ENCODE data around the gene TNRC6B.
"Not testable (repeated sequence)": the region's sequence is repeated elsewhere in the genome, so short reads cannot be mapped to it uniquely, and the experiment has no call there.

Gene TNRC6B

GRCh38 chr22:40183029-40183581, 5.4 kb downstream of the TNRC6B start:
- DNase-seq (ENCODE audit: low spot score), result no peak

- not testable (repeated sequence) for DNase-seq (ENCODE audit: low spot score)
These were observed 5.9 kb downstream of the TNRC6B start for GRCh38 chr22:40183603-40184002.

DNA sequence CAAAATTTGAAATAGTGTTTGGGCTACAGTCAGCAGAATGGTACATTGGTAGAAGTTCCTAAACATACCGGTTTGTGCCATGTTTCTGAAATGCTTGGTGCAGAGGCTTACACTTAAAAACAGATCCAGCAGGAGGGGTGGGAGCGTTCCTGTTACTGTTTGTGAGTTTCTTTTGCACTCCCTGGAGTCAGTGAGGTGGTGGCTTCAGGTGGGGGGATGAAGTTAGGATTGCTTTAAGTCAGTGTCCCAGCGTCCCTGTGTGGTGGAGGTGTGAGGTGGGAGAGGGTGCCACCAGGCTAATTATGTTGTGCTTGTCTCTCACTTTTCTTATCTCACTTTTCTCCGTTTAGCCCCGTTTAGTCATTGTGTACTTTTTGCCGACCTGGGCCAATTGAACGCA, 9.7 kb downstream of the TNRC6B start:
- no peak for DNase-seq (ENCODE audit: low spot score)

GRCh38 chr22:40189997-40190396, 12.3 kb downstream of the TNRC6B start:
- DNase-seq (ENCODE audit: low spot score), result no peak

DNA sequence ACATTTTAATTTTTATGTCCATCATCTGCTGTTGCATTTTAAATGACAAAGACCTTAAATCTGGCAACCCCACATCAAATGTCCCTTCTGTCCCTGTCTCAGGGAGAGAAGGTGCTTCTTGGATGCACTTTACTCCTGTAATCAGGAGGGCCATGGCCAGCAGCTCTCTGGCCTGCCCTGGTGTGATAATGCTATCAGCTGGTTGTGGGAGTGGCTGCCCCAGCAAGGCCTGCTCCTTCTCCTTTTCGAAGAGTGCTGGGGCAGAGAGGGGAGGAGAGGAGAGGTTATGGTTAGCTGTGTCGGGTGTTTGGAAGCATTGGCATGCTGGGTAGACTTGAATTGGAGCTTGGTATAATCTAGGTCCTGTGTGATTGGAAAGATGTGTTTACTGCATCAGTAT, 12.8 kb downstream of the TNRC6B start:
- no peak for DNase-seq (ENCODE audit: low spot score)

- DNase-seq (ENCODE audit: low spot score), result no peak
These were observed 16.0 kb downstream of the TNRC6B start for GRCh38 chr22:40193429-40194421.

DNA sequence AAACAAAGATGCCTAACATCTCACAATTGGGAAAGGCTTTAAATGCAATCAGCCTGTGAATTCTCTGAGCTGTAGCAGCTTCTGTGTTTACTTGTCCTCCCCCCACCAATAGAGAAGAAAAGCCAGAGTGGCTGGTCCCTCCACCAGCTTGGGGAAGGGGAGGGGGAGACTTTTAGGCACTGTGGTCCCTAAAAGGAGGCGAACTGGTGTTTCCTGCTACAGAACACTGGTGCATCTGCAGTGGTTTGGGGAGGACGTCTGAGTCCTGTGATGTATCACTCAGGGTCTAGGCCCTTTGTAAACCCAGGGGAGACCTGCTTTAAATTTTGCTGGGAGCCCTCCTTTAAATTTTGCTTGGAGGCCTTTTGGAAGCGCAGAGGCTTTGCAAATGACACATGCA, 16.9 kb downstream of the TNRC6B start:
- no peak for DNase-seq (ENCODE audit: low spot score)

DNA sequence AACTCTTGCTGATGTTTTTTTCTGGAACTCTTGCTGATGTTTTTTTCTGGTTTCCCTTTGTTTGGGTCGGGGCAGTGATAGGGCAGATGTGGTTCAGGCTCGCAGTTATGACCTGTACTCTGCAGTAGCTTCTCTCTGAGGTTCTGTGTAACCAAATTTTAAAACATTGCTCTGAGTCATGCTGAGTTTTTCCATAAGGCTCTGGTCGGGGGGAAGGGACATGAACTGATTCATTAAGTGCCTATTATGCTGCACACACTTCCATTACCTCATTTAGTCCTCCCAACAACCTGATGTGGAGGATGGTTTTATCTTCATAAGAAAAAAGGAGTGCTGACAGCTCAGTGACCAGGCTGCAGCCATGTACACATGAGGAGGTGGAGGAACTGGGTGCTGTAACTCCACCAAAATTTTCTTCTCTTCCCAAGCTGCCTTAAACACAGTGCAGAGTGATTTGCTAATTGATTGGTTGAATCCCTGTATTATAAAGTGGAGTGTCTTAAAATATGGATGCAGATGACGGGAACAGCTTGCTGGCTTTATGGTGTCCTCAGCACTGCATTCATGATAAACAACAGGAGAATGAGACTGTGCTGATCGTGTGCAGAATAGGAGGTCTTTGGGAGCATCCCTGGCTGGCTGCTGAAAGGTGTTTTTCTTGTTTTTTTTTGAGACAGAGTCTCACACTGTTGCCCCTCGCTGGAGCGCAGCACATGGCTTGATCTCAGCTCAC, 19.1 kb downstream of the TNRC6B start:
- DNase-seq (ENCODE audit: low spot score), result peak; percentile 41

GRCh38 chr22:40197421-40197820, 19.7 kb downstream of the TNRC6B start:
- not testable (repeated sequence) for DNase-seq (ENCODE audit: low spot score)

GRCh38 chr22:40198733-40199132, 21.0 kb downstream of the TNRC6B start:
- DNase-seq (ENCODE audit: low spot score), result no peak

- DNase-seq (ENCODE audit: low spot score), result no peak
These were observed 21.5 kb downstream of the TNRC6B start for GRCh38 chr22:40199223-40199622.

DNA sequence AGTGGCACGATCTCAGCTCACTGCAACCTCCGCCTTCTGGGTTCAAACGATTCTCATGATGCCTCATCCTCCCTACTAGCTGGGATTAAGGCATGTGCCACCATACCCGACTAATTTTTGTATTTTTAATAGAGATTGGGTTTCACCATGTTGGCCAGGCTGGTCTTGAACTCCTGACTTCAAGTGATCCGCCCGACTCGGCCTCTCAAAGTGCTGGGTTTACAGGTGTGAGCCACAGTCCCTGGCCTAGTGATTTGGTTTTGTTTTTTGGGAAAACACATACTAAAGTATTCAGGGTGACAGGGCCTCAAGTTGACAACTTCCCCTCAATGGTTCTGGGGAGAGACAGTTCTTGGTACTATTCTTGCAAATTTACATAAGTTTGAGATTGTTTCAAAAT, 22.1 kb downstream of the TNRC6B start:
- no peak for DNase-seq (ENCODE audit: low spot score)

- DNase-seq (ENCODE audit: low spot score), result no peak
These were observed 23.2 kb downstream of the TNRC6B start for GRCh38 chr22:40200795-40201530.

- no peak for DNase-seq (ENCODE audit: low spot score)
These were observed 24.7 kb downstream of the TNRC6B start for GRCh38 chr22:40202225-40202944.

DNA sequence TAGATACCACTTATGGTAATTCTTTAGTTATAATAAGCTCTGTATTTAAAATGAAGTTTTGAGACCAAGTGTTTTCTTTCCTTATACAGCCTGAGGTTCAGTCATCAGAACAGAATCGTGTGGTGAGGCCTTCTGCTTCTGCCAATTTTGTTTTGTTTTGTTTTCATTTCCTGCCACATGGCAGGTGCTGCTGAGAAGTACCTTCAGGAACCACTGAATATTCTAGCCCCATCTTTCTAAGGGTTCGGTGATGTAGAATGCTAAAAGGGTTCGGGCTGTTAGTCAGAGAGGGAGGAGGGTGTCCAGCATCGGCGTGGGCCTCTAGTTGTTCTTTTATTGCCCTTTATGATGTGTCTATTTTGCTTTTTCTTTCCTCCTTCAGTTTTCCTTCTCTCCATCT, 25.8 kb downstream of the TNRC6B start:
- DNase-seq (ENCODE audit: low spot score), result no peak

DNA sequence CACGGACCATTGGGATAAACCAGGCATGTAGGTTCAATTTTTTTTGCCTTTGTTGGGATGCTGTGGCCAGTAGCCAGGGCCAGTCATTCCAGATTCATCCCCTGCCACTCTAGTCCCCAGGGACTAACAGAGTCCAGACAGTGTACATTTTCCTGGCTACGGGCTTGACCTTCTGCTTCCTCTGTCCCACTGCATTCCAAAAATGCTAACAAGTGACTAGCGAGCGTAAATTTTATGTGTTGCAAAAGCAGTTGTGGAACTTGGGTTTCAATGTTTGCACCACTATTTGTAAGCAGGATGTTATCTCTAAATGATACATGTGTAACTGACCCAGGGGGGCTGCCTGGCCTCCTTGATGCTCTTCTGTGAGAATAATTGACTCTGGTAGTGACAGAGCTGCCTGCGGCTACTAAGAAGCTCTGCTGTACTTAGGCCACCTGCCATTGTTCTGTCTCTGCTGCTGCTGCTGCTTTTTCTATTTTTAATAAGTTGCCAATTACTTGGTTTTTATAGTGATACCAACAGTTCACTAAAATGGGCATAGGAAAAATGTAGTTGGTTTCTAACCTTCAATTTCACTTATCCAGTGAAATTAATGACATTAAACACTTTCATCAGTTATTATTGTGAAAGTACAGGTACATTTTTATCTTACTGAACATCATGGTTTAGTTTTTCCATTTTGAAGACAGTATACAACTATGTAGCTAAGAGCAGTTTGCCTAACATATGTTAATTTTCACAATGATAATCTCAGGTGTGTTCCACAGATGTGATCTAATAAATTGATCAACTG, 26.8 kb downstream of the TNRC6B start:
- peak; percentile 68 for DNase-seq (ENCODE audit: low spot score)

GRCh38 chr22:40206561-40206960, 28.8 kb downstream of the TNRC6B start:
- no peak for DNase-seq (ENCODE audit: low spot score)

- DNase-seq (ENCODE audit: low spot score), result no peak
These were observed 33.1 kb downstream of the TNRC6B start for GRCh38 chr22:40210818-40211217.

- no peak for DNase-seq (ENCODE audit: low spot score)
These were observed 33.8 kb downstream of the TNRC6B start for GRCh38 chr22:40211476-40212054.

GRCh38 chr22:40212121-40212520, 34.4 kb downstream of the TNRC6B start:
- no peak for DNase-seq (ENCODE audit: low spot score)

Data from SK-N-DZ (cell line).